HG02623 (cell line): ENCODE data around the gene SCFD2.

ENCODE experiments used
- ATAC-seq: cut with Tn5 transposase; IDR thresholded peaks from one replicate; pipeline ENCODE4 v1.9.1; 2021; ENCODE audit warnings: moderate library complexity; ENCODE audit not compliant: unreplicated experiment

SCFD2 gene

GRCh38 chr4:52894443-52894842 is 471.4 kb downstream of the SCFD2 start:
- ATAC-seq: no peak

- no peak for ATAC-seq
Measured at GRCh38 chr4:52892880-52893279, 473.0 kb downstream of the SCFD2 start.

GRCh38 chr4:52891743-52892142 is 474.1 kb downstream of the SCFD2 start:
- ATAC-seq: no peak

- no peak for ATAC-seq
Measured at GRCh38 chr4:52890521-52890791, 475.4 kb downstream of the SCFD2 start.

- ATAC-seq: no peak
Measured at GRCh38 chr4:52889778-52890520, 475.9 kb downstream of the SCFD2 start.

- no peak for ATAC-seq
Measured at GRCh38 chr4:52889354-52889753, 476.5 kb downstream of the SCFD2 start.

GRCh38 chr4:52884994-52885393 is 480.9 kb downstream of the SCFD2 start:
- ATAC-seq: no peak

GRCh38 chr4:52883707-52884669 is 481.9 kb downstream of the SCFD2 start:
- ATAC-seq: no peak

- no peak for ATAC-seq
Measured at GRCh38 chr4:52883183-52883621, 482.7 kb downstream of the SCFD2 start.

GRCh38 chr4:52880994-52881393 is 484.9 kb downstream of the SCFD2 start:
- ATAC-seq: no peak

- no peak for ATAC-seq
Measured at GRCh38 chr4:52879471-52879870, 486.4 kb downstream of the SCFD2 start.

GRCh38 chr4:52877694-52878093 is 488.2 kb downstream of the SCFD2 start:
- no peak for ATAC-seq

- ATAC-seq: no peak
Measured at GRCh38 chr4:52877036-52877435, 488.8 kb downstream of the SCFD2 start.

- no peak for ATAC-seq
Measured at GRCh38 chr4:52876069-52876468, 489.8 kb downstream of the SCFD2 start.

- ATAC-seq: no peak
Measured at GRCh38 chr4:52874948-52875347, 490.9 kb downstream of the SCFD2 start.

- ATAC-seq: no peak
Measured at GRCh38 chr4:52873861-52874343, 492.0 kb downstream of the SCFD2 start.

GRCh38 chr4:52873191-52873590 is 492.7 kb downstream of the SCFD2 start:
- no peak for ATAC-seq

GRCh38 chr4:52870225-52870624 is 495.6 kb downstream of the SCFD2 start:
- ATAC-seq: no peak

- no peak for ATAC-seq
Measured at GRCh38 chr4:52869656-52870055, 496.2 kb downstream of the SCFD2 start.

- ATAC-seq: no peak
Measured at GRCh38 chr4:52869196-52869595, 496.7 kb downstream of the SCFD2 start.

- no peak for ATAC-seq
Measured at GRCh38 chr4:52868133-52868532, 497.7 kb downstream of the SCFD2 start.

- no peak for ATAC-seq
Measured at GRCh38 chr4:52867163-52867562, 498.7 kb downstream of the SCFD2 start.
